ENCODE measurements around the gene KCNIP1.
A peak's percentile ranks its signal among the peaks of the same experiment; 100 is the strongest.

KCNIP1 gene

GRCh38 chr5:170570476-170570875 is 66.7 kb downstream of the KCNIP1 start:
- FAIRE-seq = no peak

GRCh38 chr5:170571281-170571731 is 67.5 kb downstream of the KCNIP1 start:
- FAIRE-seq = no peak

GRCh38 chr5:170571875-170572852 is 68.3 kb downstream of the KCNIP1 start:
- no peak for FAIRE-seq

- FAIRE-seq = no peak
These were observed 69.3 kb downstream of the KCNIP1 start for GRCh38 chr5:170573114-170573513.

- no peak for FAIRE-seq
These were observed 69.8 kb downstream of the KCNIP1 start for GRCh38 chr5:170573660-170574059.

GRCh38 chr5:170576602-170577535 is 73.0 kb downstream of the KCNIP1 start:
- FAIRE-seq = peak; percentile 94

GRCh38 chr5:170579601-170580000 is 75.8 kb downstream of the KCNIP1 start:
- no peak for FAIRE-seq

GRCh38 chr5:170581211-170581610 is 77.4 kb downstream of the KCNIP1 start:
- FAIRE-seq = no peak

GRCh38 chr5:170582644-170583330 is 79.0 kb downstream of the KCNIP1 start:
- FAIRE-seq = no peak

GRCh38 chr5:170584003-170584402 is 80.2 kb downstream of the KCNIP1 start:
- no peak for FAIRE-seq

GRCh38 chr5:170584450-170585058 is 80.7 kb downstream of the KCNIP1 start:
- no peak for FAIRE-seq

- no peak for FAIRE-seq
These were observed 81.6 kb downstream of the KCNIP1 start for GRCh38 chr5:170585273-170585948.

GRCh38 chr5:170587808-170588207 is 84.0 kb downstream of the KCNIP1 start:
- no peak for FAIRE-seq

GRCh38 chr5:170589643-170590042 is 85.8 kb downstream of the KCNIP1 start:
- FAIRE-seq = no peak

- no peak for FAIRE-seq
These were observed 86.7 kb downstream of the KCNIP1 start for GRCh38 chr5:170590566-170590965.

- no peak for FAIRE-seq
These were observed 87.2 kb downstream of the KCNIP1 start for GRCh38 chr5:170591054-170591453.

GRCh38 chr5:170596482-170597044 is 92.7 kb downstream of the KCNIP1 start:
- FAIRE-seq = no peak

GRCh38 chr5:170597109-170597751 is 93.4 kb downstream of the KCNIP1 start:
- no peak for FAIRE-seq

GRCh38 chr5:170597872-170598271 is 94.1 kb downstream of the KCNIP1 start:
- no peak for FAIRE-seq

- no peak for FAIRE-seq
These were observed 95.9 kb downstream of the KCNIP1 start for GRCh38 chr5:170599756-170600155.

GRCh38 chr5:170601619-170602018 is 97.8 kb downstream of the KCNIP1 start:
- FAIRE-seq = no peak
